MM.1S (cell line): ENCODE data around the gene TIE1.

ENCODE experiments used
- DNase-seq: peaks from one replicate; pipeline ENCODE4 v3.0.0-alpha.2; 2015
- H2AFZ ChIP-seq: fragments of 300-600 bp; sonication (generic); 2 replicates; pipeline ENCODE4 v1.6.0; 2016; ENCODE audit warnings: antibody characterized with exemption, low read length
- H3F3A ChIP-seq: fragments of 300-600 bp; sonication (generic); 2 replicates; pipeline ENCODE4 v1.6.1; 2016; ENCODE audit warnings: mild to moderate bottlenecking, antibody characterized with exemption, low read length, moderate library complexity, mixed read lengths; ENCODE audit not compliant: insufficient read depth
- H3K27ac ChIP-seq: fragments of 300-600 bp; sonication (generic); 2 replicates; pipeline ENCODE4 v1.5.1; 2016; ENCODE audit warnings: mild to moderate bottlenecking, low read length
- H3K27me3 ChIP-seq: fragments of 300-600 bp; sonication (generic); replicated peaks from 2 replicates; pipeline ENCODE4 v1.6.0; 2016; ENCODE audit warnings: low read length; ENCODE audit not compliant: insufficient read depth
- H3K36me3 ChIP-seq: fragments of 300-600 bp; sonication (generic); replicated peaks from 2 replicates; pipeline ENCODE4 v1.6.1; 2016; ENCODE audit warnings: mild to moderate bottlenecking, low read length, mixed read lengths; ENCODE audit not compliant: insufficient read depth
- H3K4me1 ChIP-seq: fragments of 300-600 bp; sonication (generic); 2 replicates; pipeline ENCODE4 v1.6.1; 2016; ENCODE audit warnings: low read length, mixed read lengths
- H3K4me2 ChIP-seq: fragments of 300-600 bp; sonication (generic); 2 replicates; pipeline ENCODE4 v1.6.0; 2016; ENCODE audit warnings: low read depth, low read length
- H3K4me3 ChIP-seq: fragments of 300-600 bp; sonication (generic); 2 replicates; pipeline ENCODE4 v1.5.1; 2016; ENCODE audit warnings: low read length, mixed read lengths
- H3K79me2 ChIP-seq: fragments of 300-600 bp; sonication (generic); 2 replicates; pipeline ENCODE4 v1.6.1; 2016; ENCODE audit warnings: mixed run types, low read length, mixed read lengths
- H3K9ac ChIP-seq: fragments of 300-600 bp; sonication (generic); 2 replicates; pipeline ENCODE4 v1.6.1; 2016; ENCODE audit warnings: low read length, mixed read lengths
- H3K9me2 ChIP-seq: fragments of 300-600 bp; sonication (generic); replicated peaks from 2 replicates; pipeline ENCODE4 v1.6.1; 2016; ENCODE audit warnings: mild to moderate bottlenecking, low read length, mixed read lengths; ENCODE audit not compliant: insufficient read depth
- H3K9me3 ChIP-seq: fragments of 300-600 bp; sonication (generic); replicated peaks from 2 replicates; pipeline ENCODE4 v1.6.1; 2016; ENCODE audit warnings: mild to moderate bottlenecking, low read length, mixed read lengths; ENCODE audit not compliant: insufficient read depth
- H4K20me1 ChIP-seq: fragments of 300-600 bp; sonication (generic); 2 replicates; pipeline ENCODE4 v1.6.1; 2016; ENCODE audit warnings: mild to moderate bottlenecking, low read length, moderate library complexity, mixed read lengths; ENCODE audit not compliant: insufficient read depth
- EZH2 ChIP-seq: fragments of 300-600 bp; sonication (generic); optimal IDR thresholded peaks from 2 replicates; pipeline ENCODE3; 2017; ENCODE audit warnings: low read depth, mild to moderate bottlenecking, antibody characterized with exemption, low read length, mixed read lengths
- EZH2phosphoT487 ChIP-seq: fragments of 300-600 bp; sonication (generic); IDR thresholded peaks from 2 replicates; pipeline ENCODE4 v1.6.1; 2018; ENCODE audit warnings: antibody characterized with exemption, low read length
- TF ChIP-seq, protein P1 (sequence below): fragments of 300-600 bp; sonication (generic); IDR thresholded peaks from 2 replicates; pipeline ENCODE4 v1.5.1; 2016; ENCODE audit warnings: antibody characterized with exemption, low read length, mixed read lengths

The TIE1 gene

DNA sequence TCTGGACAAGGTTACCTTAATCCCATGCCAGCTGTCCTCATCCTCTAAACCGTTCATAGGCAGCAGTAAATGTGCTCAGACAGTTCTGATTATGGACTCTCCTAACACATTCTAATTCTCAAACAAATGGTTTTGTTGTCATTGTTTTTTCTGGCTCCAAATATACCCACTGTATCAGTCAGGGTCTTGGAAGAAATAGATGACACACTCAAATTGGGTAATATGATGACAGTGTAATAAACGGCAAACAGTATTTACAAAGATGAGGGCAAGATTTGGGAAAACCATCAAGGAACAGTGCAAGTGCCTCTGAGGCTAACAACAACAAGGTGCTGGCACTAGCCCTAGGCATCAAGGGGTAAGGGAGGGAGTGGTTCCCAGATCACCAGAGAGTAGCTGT is 53.7 kb downstream of the TIE1 start:
- peaks cover 8% of the 10 kb centered on the region for H3K79me2 ChIP-seq
- no peak overlapping the region for H3K27ac ChIP-seq
- TF ChIP-seq EZH2: no peak
- TF ChIP-seq, protein P1, sequence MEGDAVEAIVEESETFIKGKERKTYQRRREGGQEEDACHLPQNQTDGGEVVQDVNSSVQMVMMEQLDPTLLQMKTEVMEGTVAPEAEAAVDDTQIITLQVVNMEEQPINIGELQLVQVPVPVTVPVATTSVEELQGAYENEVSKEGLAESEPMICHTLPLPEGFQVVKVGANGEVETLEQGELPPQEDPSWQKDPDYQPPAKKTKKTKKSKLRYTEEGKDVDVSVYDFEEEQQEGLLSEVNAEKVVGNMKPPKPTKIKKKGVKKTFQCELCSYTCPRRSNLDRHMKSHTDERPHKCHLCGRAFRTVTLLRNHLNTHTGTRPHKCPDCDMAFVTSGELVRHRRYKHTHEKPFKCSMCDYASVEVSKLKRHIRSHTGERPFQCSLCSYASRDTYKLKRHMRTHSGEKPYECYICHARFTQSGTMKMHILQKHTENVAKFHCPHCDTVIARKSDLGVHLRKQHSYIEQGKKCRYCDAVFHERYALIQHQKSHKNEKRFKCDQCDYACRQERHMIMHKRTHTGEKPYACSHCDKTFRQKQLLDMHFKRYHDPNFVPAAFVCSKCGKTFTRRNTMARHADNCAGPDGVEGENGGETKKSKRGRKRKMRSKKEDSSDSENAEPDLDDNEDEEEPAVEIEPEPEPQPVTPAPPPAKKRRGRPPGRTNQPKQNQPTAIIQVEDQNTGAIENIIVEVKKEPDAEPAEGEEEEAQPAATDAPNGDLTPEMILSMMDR: no peak
- TF ChIP-seq EZH2phosphoT487: no peak
- H3K4me1 ChIP-seq: peaks cover 9% of the 10 kb centered on the region; the same call in 1 of the 2 replicates
- no peaks in the 10 kb centered on the region for H3K36me3 ChIP-seq
- no peak overlapping the region for H2AFZ ChIP-seq
- H3K4me2 ChIP-seq: no peak overlapping the region
- peaks cover 15% of the 10 kb centered on the region for H3F3A ChIP-seq
- DNase-seq: no peak
- no peaks in the 10 kb centered on the region for H3K27me3 ChIP-seq
- no peaks in the 10 kb centered on the region for H4K20me1 ChIP-seq
- no peaks in the 10 kb centered on the region for H3K9me3 ChIP-seq
- no peak overlapping the region for H3K9ac ChIP-seq
- no peak overlapping the region for H3K4me3 ChIP-seq
- no peaks in the 10 kb centered on the region for H3K9me2 ChIP-seq

DNA sequence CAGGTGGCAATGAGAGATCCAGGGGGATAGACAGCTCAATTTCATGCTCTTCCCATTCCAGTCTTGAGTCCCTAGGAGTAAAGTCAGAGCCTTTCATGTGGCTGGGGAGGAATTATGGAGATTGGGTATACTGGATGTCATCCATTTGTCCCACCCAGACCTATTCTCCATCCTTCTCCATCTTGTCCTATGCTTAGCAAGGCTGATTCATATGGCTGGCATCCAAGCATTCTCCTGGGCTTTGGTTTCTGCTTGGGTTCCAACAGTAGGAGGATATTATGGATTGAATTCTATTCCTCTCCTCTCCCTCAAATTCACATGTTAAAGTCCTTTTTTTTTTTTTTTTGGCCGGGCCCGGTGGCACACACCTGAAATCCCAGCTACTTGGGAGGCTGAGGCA is 54.2 kb downstream of the TIE1 start:
- Histone ChIP-seq H3K36me3 (no peaks in the 10 kb centered on the region), H3K9me3 (no peaks in the 10 kb centered on the region), H4K20me1 (no peaks in the 10 kb centered on the region), H3K79me2 (peaks cover 12% of the 10 kb centered on the region), H3K4me1 (peaks cover 7% of the 10 kb centered on the region), H3F3A (peaks cover 10% of the 10 kb centered on the region), H3K27me3 (no peaks in the 10 kb centered on the region), H3K9me2 (no peaks in the 10 kb centered on the region), H3K9ac (no peak overlapping the region), H2AFZ (no peak overlapping the region), H3K27ac (no peak overlapping the region), H3K4me2 (no peak overlapping the region), H3K4me3 (no peak overlapping the region)
- no peak for TF ChIP-seq EZH2phosphoT487
- no peak for TF ChIP-seq EZH2
- DNase-seq: no peak

DNA sequence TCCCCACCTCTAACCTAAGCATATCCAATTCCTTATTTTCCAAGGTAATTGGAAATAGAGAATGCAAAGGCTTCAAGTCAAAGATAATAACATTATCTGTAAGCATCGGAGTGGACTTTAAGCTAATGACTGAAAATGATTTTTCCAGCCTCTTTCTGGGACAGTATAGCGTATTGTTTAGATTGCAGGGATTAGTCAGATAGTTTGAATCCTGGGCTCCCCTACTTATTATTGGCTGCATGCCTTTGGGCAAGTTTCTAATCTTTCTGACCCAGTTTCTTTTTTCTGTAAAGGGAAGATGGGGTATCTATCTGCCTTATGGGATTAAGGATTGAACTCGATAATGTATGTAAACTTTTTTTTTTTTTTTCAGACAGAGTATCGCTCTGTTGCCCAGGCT is 56.5 kb downstream of the TIE1 start:
- Histone ChIP-seq H3K27me3 (no peaks in the 10 kb centered on the region), H3K9me2 (no peaks in the 10 kb centered on the region), H3K27ac (no peak overlapping the region), H3K79me2 (peaks cover 34% of the 10 kb centered on the region), H2AFZ (no peak overlapping the region), H4K20me1 (no peaks in the 10 kb centered on the region), H3K9me3 (no peaks in the 10 kb centered on the region), H3K4me3 (no peak overlapping the region), H3F3A (peaks cover 20% of the 10 kb centered on the region), H3K9ac (no peak overlapping the region), H3K4me1 (peaks cover 18% of the 10 kb centered on the region), H3K36me3 (peaks cover 9% of the 10 kb centered on the region), H3K4me2 (no peak overlapping the region)
- DNase-seq: no peak
- TF ChIP-seq EZH2 (no peak), EZH2phosphoT487 (no peak)
- TF ChIP-seq, protein P1: no peak

DNA sequence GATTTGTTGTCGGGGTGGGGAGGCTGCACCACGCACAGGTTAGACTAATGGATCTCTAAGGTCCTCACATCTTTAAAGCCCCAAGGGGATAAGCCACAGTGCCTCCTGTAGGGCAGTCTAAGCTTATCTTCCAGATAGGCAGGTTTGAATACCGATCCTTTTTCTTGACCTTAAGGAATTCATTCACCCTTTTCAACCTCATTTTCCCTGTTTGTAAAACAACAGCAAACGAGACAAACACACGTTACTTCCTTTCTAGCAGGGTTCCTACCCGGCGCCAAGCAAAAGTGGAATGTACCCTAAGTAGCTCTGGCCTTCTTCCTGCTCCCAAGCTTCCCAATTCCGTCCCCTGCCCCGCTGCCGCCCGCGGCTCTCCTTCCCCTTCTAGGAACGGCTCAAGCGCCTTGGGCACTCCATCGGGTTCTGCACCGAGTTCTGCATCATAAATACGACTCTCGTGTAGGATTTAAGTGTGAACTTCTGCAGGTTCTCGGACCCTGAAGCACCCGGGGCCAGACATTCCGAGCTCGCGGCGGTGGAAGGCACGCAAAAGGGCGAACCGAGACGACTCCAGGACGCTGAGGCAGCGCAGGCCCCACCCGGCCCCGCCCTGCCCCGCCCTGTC is 57.5 kb downstream of the TIE1 start:
- peaks cover 34% of the 10 kb centered on the region for H3K79me2 ChIP-seq
- peak overlapping the region; percentile 98 for H2AFZ ChIP-seq
- peaks cover 9% of the 10 kb centered on the region for H3K36me3 ChIP-seq
- no peaks in the 10 kb centered on the region for H3K27me3 ChIP-seq
- H3K4me3 ChIP-seq: peak overlapping the region; percentile 89
- peak overlapping the region; percentile 92 for H3K4me2 ChIP-seq
- H3K27ac ChIP-seq: peak overlapping the region; percentile 76; the same call in 1 of the 2 replicates
- H3K9me3 ChIP-seq: no peaks in the 10 kb centered on the region
- H3K9me2 ChIP-seq: no peaks in the 10 kb centered on the region
- H4K20me1 ChIP-seq: no peaks in the 10 kb centered on the region
- TF ChIP-seq EZH2phosphoT487 (no peak), EZH2 (no peak)
- TF ChIP-seq, protein P1: peak; percentile 61
- H3K4me1 ChIP-seq: peaks cover 18% of the 10 kb centered on the region
- H3K9ac ChIP-seq: peak overlapping the region; percentile 87
- H3F3A ChIP-seq: peaks cover 26% of the 10 kb centered on the region
- DNase-seq: peak; percentile 64
